Measurements from ENCODE around the gene IL4R. TPM values are rescaled to one million over a fixed set of nuclear protein-coding genes. Genes with fewer than 3 reads are reported as not detected.

The IL4R gene
- total and polyA plus RNA-seq, 4 donors: 15.5 to 61.9 (median 29.9) TPM

GRCh38 chr16:27340654-27341053 is 26.9 kb downstream of the IL4R start:
- Histone ChIP-seq H3K36me3 (ENCODE audit: control insufficient read depth in 4 of 4, insufficient read depth in 3 of 4, low read depth in 1 of 4, low read length in 3 of 4) (peaks cover 19 to 79% (median 44%) of the 10 kb centered on the region in 4 donors), H3K4me1 (ENCODE audit: control insufficient read depth in 4 of 4, insufficient read depth in 4 of 4, low read length in 3 of 4) (peaks cover 0 to 6% (median 2%) of the 10 kb centered on the region in 4 donors), H3K9me3 (ENCODE audit: control insufficient read depth in 4 of 4, low read length in 3 of 4) (no peaks in the 10 kb centered on the region), H3K9ac (ENCODE audit: low read depth in 1 of 2, low read length in 2 of 2) (no peak overlapping the region), H3K4me3 (ENCODE audit: low read depth in 1 of 3, low read length in 3 of 3) (no peak overlapping the region), H3K27ac (ENCODE audit: low read depth in 1 of 2, low read length in 2 of 2) (no peak overlapping the region), H3K27me3 (ENCODE audit: control insufficient read depth in 4 of 4, insufficient read depth in 4 of 4, low read length in 3 of 4) (no peaks in the 10 kb centered on the region)
- DNase-seq (ENCODE audit: low spot score): no peak
- 87% methylated on average over 6 of the region's 6 CpGs for WGBS
- TF ChIP-seq YY1 (IDR thresholded peaks at IDR 0.05): no peak
- TF ChIP-seq RAD21 (IDR thresholded peaks at IDR 0.05): no peak
- no peak for TF ChIP-seq MAX (IDR thresholded peaks at IDR 0.05)
- no peak for TF ChIP-seq ATF3 (IDR thresholded peaks at IDR 0.05)
- no peak for TF ChIP-seq EGR1 (IDR thresholded peaks at IDR 0.05; ENCODE audit: low read depth in 2 of 2)
- no peak for TF ChIP-seq REST (IDR thresholded peaks at IDR 0.05)
- TF ChIP-seq GABPA (IDR thresholded peaks at IDR 0.05 in 1 of 2, conservative IDR thresholded peaks at IDR 0.05 in 1 of 2): no peak
- TF ChIP-seq HNF4A (conservative IDR thresholded peaks at IDR 0.05): no peak
- no peak for TF ChIP-seq CTCF (IDR thresholded peaks at IDR 0.05; ENCODE audit: low read depth, low read length, missing input control)
- TF ChIP-seq ZBTB33 (IDR thresholded peaks at IDR 0.05): no peak
- no peak for TF ChIP-seq SP1 (IDR thresholded peaks at IDR 0.05)

GRCh38 chr16:27341549-27341948 is 27.8 kb downstream of the IL4R start:
- Histone ChIP-seq H3K9ac (ENCODE audit: low read depth in 1 of 2, low read length in 2 of 2) (no peak overlapping the region), H3K4me1 (ENCODE audit: control insufficient read depth in 4 of 4, insufficient read depth in 4 of 4, low read length in 3 of 4) (no peaks in the 10 kb centered on the region), H3K4me3 (ENCODE audit: low read depth in 1 of 3, low read length in 3 of 3) (no peak overlapping the region), H3K27me3 (ENCODE audit: control insufficient read depth in 4 of 4, insufficient read depth in 4 of 4, low read length in 3 of 4) (no peaks in the 10 kb centered on the region), H3K27ac (ENCODE audit: low read depth in 1 of 2, low read length in 2 of 2) (no peak overlapping the region), H3K9me3 (ENCODE audit: control insufficient read depth in 4 of 4, low read length in 3 of 4) (no peaks in the 10 kb centered on the region), H3K36me3 (ENCODE audit: control insufficient read depth in 4 of 4, insufficient read depth in 3 of 4, low read depth in 1 of 4, low read length in 3 of 4) (peaks cover 21 to 82% (median 50%) of the 10 kb centered on the region in 4 donors)
- DNase-seq (ENCODE audit: low spot score): no peak
- WGBS: 86% methylated on average over 9 of the region's 9 CpGs
- TF ChIP-seq JUND (IDR thresholded peaks at IDR 0.05): no peak
- no peak for TF ChIP-seq CTCF (IDR thresholded peaks at IDR 0.05; ENCODE audit: low read depth, low read length, missing input control)
- TF ChIP-seq GABPA (IDR thresholded peaks at IDR 0.05 in 1 of 2, conservative IDR thresholded peaks at IDR 0.05 in 1 of 2): no peak
- TF ChIP-seq ATF3 (IDR thresholded peaks at IDR 0.05): no peak
- no peak for TF ChIP-seq TAF1 (conservative IDR thresholded peaks at IDR 0.05)
- TF ChIP-seq FOXA1 (IDR thresholded peaks at IDR 0.05): no peak
- TF ChIP-seq NR2F2 (IDR thresholded peaks at IDR 0.05): no peak
- TF ChIP-seq YY1 (IDR thresholded peaks at IDR 0.05): no peak
- no peak for TF ChIP-seq MAX (IDR thresholded peaks at IDR 0.05)
- TF ChIP-seq HNF4A (conservative IDR thresholded peaks at IDR 0.05): no peak
- no peak for TF ChIP-seq RXRA (IDR thresholded peaks at IDR 0.05)
- no peak for TF ChIP-seq ZBTB33 (IDR thresholded peaks at IDR 0.05)
- TF ChIP-seq EGR1 (IDR thresholded peaks at IDR 0.05; ENCODE audit: low read depth in 2 of 2): no peak
